Measurements from ENCODE around the gene DLX4.

DNA sequence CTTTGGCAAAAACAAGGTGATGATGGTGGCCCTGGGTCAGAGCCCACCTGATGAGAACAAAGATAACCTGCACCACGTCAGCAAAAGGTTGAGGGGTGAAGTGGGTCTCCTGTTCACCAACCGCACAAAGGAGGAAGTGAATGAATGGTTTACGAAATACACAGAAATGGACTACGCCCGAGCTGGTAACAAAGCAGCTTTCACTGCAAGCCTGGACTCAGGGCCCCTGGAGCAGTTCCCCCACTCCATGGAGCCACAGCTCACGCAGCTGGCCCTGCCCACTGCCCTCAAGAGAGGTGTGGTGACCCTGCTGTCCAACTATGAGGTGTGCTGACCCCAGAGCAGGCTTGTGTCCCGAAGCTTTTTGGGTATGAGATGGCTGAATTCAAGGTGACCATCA, 29.7 kb upstream of the DLX4 start:
- TF ChIP-seq ELF4 (CRISPR knock-in tag; IDR thresholded peaks at IDR 0.05; ENCODE audit: low read depth) (no peak), JUN (CRISPR knock-in tag; IDR thresholded peaks at IDR 0.05) (no peak), USF1 (CRISPR knock-in tag; IDR thresholded peaks at IDR 0.05) (no peak), SP1 (CRISPR knock-in tag; conservative IDR thresholded peaks at IDR 0.05) (no peak), TEAD1 (CRISPR knock-in tag; IDR thresholded peaks at IDR 0.05) (no peak), NR3C1 (CRISPR knock-in tag; conservative IDR thresholded peaks at IDR 0.05; ENCODE audit: low read depth) (no peak)
- TF ChIP-seq, protein P1, sequence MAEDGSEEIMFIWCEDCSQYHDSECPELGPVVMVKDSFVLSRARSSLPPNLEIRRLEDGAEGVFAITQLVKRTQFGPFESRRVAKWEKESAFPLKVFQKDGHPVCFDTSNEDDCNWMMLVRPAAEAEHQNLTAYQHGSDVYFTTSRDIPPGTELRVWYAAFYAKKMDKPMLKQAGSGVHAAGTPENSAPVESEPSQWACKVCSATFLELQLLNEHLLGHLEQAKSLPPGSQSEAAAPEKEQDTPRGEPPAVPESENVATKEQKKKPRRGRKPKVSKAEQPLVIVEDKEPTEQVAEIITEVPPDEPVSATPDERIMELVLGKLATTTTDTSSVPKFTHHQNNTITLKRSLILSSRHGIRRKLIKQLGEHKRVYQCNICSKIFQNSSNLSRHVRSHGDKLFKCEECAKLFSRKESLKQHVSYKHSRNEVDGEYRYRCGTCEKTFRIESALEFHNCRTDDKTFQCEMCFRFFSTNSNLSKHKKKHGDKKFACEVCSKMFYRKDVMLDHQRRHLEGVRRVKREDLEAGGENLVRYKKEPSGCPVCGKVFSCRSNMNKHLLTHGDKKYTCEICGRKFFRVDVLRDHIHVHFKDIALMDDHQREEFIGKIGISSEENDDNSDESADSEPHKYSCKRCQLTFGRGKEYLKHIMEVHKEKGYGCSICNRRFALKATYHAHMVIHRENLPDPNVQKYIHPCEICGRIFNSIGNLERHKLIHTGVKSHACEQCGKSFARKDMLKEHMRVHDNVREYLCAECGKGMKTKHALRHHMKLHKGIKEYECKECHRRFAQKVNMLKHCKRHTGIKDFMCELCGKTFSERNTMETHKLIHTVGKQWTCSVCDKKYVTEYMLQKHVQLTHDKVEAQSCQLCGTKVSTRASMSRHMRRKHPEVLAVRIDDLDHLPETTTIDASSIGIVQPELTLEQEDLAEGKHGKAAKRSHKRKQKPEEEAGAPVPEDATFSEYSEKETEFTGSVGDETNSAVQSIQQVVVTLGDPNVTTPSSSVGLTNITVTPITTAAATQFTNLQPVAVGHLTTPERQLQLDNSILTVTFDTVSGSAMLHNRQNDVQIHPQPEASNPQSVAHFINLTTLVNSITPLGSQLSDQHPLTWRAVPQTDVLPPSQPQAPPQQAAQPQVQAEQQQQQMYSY (CRISPR knock-in tag; IDR thresholded peaks at IDR 0.05): no peak
- TF ChIP-seq, protein P2, sequence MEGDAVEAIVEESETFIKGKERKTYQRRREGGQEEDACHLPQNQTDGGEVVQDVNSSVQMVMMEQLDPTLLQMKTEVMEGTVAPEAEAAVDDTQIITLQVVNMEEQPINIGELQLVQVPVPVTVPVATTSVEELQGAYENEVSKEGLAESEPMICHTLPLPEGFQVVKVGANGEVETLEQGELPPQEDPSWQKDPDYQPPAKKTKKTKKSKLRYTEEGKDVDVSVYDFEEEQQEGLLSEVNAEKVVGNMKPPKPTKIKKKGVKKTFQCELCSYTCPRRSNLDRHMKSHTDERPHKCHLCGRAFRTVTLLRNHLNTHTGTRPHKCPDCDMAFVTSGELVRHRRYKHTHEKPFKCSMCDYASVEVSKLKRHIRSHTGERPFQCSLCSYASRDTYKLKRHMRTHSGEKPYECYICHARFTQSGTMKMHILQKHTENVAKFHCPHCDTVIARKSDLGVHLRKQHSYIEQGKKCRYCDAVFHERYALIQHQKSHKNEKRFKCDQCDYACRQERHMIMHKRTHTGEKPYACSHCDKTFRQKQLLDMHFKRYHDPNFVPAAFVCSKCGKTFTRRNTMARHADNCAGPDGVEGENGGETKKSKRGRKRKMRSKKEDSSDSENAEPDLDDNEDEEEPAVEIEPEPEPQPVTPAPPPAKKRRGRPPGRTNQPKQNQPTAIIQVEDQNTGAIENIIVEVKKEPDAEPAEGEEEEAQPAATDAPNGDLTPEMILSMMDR (IDR thresholded peaks at IDR 0.05): no peak
